ENCODE data around the gene MINDY2. TPM values are rescaled to one million over a fixed set of nuclear protein-coding genes. Genes with fewer than 3 reads are reported as not detected.

The MINDY2 gene
- total RNA-seq, 4 donors from 2014 or later, result 13.4 to 21.7 (median 18.4) TPM

GRCh38 chr15:58865425-58865880 is 94.4 kb downstream of the MINDY2 start:
- no peak for TF ChIP-seq CTCF (IDR thresholded peaks at IDR 0.05; ENCODE audit: low read depth)

GRCh38 chr15:58867926-58868325 is 96.8 kb downstream of the MINDY2 start:
- TF ChIP-seq CTCF (IDR thresholded peaks at IDR 0.05; ENCODE audit: low read depth), result no peak

GRCh38 chr15:58870451-58870850 is 99.3 kb downstream of the MINDY2 start:
- TF ChIP-seq CTCF (IDR thresholded peaks at IDR 0.05; ENCODE audit: low read depth), result no peak

- no peak for TF ChIP-seq CTCF (IDR thresholded peaks at IDR 0.05; ENCODE audit: low read depth)
Measured at GRCh38 chr15:58873267-58873666, 102.2 kb downstream of the MINDY2 start.

- TF ChIP-seq CTCF (IDR thresholded peaks at IDR 0.05; ENCODE audit: low read depth), result no peak
Measured at GRCh38 chr15:58875343-58875742, 104.2 kb downstream of the MINDY2 start.

- no peak for TF ChIP-seq CTCF (IDR thresholded peaks at IDR 0.05; ENCODE audit: low read depth)
Measured at GRCh38 chr15:58876306-58877106, 105.4 kb downstream of the MINDY2 start.

GRCh38 chr15:58877999-58878825 is 107.1 kb downstream of the MINDY2 start:
- no peak for TF ChIP-seq CTCF (IDR thresholded peaks at IDR 0.05; ENCODE audit: low read depth)
